NCI-H187 (cell line): ENCODE data around the gene PCNX2.
"Not testable (repeated sequence)": the region's sequence is repeated elsewhere in the genome, so short reads cannot be mapped to it uniquely, and the experiment has no call there.

Experiments
- DNase-seq, 2 experiments: peaks; one replicate each; lab custom pipeline; 2025; lab: John Stamatoyannopoulos, UW

The PCNX2 gene

GRCh38 chr1:233012021-233012420, 283.5 kb downstream of the PCNX2 start:
- no peak for DNase-seq

GRCh38 chr1:233010146-233010545, 285.4 kb downstream of the PCNX2 start:
- no peak for DNase-seq

DNA sequence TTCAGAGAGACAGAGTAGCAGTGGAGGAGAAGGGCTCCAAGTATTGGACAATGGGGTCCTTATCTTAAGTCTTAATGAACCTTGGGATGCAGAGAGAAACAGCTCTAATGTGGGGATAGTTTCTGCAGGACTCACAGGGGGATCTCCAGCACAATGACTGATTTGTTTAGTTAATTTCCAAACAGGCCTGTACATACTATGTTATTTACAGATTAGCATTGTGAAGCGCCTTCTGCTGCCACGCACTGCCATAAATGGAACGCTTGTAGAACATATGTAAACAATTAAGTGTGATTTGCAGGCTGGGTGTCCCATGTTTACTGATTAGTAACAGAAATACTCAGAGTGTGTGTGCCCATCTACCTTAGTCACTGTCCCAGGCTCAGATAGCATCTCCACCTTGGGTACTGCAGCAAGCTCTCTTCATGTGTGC, 289.0 kb downstream of the PCNX2 start:
- DNase-seq, result no peak

DNA sequence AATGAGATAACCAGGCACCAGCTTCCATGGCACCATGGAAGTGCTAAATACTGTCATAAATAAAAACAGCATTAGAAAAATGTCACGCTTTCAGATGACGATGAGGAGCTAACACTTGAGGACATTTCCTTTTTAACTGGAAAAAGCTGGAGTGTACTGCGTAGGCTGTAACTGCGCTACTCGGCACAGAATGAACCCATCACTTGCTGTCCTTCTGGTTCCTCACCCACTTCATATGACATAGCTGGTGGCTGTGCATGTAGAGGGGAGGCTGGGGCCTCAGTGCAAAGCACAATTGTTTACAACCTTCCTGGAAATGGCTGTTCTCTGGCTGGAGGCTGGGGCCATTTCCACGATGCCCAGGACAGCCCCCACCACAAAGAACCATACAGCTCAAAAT, 289.4 kb downstream of the PCNX2 start:
- DNase-seq, result no peak

DNA sequence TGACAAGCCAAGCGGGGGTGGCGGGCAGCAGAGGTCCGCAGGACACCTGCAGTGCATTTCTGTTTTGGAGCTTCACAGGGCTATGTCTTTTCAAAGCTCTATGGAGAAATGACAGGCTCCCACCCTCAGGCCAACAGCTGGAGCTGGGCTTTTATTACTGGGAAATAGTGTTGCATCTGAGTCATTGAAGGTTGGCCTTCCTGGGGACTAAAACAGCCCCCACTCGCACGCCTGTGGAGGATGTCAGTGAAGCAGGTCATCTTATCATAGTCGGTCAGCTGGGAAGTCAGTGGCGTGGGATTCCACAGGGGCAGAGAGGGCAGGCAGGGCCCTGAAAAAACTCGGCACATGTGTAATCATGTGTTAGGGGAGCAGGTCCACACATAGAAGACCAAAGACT, 289.8 kb downstream of the PCNX2 start:
- no peak for DNase-seq

DNA sequence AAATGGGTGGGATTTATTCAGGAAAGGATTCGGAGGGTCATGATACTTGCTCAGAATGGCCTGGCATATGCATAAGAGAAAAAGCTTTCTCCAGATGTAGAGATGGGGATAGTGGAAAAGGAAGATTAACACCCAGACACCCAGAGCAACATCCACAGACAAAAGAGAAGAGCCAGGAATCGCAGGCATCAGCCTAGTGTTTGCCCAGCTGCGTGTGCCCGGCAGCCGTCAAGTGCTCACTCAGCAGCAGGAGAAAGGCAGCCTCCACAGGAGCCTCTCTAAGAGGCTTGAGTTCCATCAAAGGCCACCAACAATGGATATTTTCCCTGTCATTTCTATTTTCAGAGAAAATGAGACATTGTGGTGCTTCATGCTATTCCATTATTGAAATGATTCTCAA, 290.4 kb downstream of the PCNX2 start:
- DNase-seq, result peak; percentile 24 to 41

DNA sequence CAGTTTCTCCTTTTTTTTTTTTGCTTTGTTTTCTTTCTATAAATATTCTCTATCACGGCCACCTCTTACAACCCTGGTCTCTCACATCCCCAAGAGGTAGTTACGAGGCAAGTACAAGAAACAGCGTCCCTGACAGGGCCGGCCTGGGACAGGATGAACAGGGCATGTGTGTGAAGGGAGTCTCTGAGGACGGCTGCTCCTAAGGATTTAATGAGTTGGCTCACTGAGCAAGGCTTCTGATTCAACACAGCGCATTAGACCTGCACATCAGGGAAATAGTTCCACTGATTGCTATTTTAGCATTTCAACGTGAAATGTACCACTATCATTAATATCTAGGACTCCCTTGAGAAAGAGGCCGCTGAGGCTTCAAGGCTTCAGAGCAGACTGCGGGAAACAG, 291.1 kb downstream of the PCNX2 start:
- no peak for DNase-seq

DNA sequence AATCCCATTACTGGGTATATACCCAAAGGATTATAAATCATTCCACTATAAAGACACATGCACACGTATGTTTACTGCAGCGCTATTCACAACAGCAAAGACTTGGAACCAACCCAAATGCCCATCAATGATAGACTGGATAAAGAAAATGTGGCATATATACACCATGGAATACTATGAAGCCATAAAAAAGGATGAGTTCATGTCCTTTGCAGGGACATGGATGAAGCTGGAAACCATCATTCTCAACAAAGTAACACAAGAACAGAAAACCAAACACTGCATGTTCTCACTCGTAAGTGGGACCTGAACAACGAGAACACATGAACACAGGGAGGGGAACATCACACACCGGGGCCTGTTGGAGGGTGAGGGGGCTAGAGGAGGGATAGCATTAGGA, 291.9 kb downstream of the PCNX2 start:
- not testable (repeated sequence) for DNase-seq

DNA sequence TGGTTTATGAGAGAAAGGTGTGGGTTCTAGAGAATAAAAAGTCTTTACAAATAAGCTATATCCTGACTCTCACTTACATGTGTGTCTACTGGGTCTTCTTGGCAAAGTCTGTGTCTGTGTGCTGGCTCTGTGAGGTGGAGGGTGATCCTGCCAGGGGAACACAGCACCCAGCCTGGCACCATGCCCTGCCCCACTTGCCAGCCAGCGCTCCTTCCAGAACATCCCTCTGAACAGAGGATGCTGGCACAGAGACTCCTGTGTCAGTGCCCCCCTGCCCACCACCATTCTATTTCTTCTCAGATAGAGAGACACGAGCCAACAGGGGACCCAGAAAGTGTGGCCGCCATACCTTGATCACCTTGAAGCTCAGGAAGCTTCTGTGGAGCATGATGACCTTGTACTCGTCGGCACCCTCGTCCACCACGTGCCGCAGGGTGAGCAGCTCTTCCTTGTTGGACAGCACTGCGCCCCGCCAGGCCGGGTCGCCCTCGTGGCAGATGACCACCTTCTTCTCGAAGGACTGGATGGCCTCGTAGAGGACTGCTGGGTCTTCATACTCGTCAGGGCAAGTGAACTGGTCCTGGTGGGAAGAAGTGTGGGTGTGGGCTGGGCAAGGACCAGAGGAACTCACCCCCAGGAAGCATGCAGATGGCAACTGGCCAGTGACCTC, 295.4 kb downstream of the PCNX2 start:
- DNase-seq, result no peak

- DNase-seq, result no peak
Observed at GRCh38 chr1:232998646-232999045, 296.9 kb downstream of the PCNX2 start.

- no peak for DNase-seq
Observed at GRCh38 chr1:232998138-232998537, 297.4 kb downstream of the PCNX2 start.

DNA sequence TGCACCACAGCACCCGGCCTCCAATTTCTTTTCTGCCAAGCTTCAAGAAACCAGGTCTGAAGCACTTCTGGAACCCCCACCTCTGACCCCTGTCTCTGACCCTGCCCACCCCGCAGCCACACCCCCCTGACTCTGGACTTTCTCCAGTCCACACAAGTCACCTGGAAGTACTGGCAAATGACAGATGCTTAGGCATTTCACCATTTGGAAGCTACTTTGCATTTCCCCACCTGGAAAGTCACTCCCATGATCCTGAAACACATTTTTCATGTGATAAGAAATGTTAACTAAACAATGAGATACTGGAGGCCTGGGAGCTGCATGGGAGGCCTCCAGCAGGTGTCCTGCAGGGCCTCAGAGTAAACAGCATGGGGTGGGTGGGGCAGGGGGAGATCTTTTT, 299.4 kb downstream of the PCNX2 start:
- DNase-seq, result no peak

- DNase-seq, result no peak
Observed at GRCh38 chr1:232995189-232995588, 300.3 kb downstream of the PCNX2 start.

GRCh38 chr1:232993555-232993954, 302.0 kb downstream of the PCNX2 start:
- no peak for DNase-seq

DNA sequence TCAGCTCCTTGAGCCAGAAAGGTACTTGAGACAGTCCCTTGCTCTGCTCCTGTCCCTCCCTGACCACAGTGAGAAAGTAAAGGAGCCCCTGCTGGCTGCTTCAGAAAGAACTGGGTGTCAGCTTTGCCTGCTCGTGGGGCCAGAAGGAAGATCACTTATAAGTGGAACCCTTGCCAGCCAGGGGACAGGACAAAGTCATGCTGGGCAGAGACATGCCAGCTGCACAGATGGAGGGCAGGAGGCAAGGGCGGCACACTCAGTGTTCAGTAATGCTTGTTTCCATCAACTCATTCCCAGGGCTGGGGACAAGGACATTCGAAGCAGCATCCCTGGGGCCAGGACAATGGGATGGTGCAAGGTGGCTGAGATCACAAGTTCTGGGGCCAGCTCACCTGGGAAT, 303.3 kb downstream of the PCNX2 start:
- no peak for DNase-seq

- no peak for DNase-seq
Observed at GRCh38 chr1:232991238-232991637, 304.3 kb downstream of the PCNX2 start.

GRCh38 chr1:232990176-232991128, 305.1 kb downstream of the PCNX2 start:
- no peak for DNase-seq

DNA sequence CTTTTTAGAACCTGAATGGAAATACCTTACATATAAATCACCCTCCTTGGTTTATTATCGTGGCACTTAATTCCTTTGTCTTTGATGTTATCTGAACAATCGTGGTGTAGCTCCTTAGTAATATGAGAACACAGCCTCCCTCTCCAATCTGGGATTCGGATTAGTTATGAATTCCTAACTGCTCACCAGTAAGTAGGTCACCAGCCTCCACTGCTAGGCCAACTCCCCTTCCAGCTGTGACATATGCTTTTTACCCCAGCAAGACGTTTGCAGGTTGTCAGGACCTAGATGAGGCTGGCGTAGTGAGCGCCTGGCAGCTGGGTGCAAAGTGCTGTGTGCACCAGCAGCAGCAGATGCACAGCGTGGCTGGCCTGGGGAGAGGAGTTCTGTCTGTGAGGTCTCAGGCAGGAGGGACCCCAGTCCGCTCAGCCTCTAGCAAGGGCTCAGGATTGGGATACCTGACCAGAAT, 306.9 kb downstream of the PCNX2 start:
- no peak for DNase-seq

DNA sequence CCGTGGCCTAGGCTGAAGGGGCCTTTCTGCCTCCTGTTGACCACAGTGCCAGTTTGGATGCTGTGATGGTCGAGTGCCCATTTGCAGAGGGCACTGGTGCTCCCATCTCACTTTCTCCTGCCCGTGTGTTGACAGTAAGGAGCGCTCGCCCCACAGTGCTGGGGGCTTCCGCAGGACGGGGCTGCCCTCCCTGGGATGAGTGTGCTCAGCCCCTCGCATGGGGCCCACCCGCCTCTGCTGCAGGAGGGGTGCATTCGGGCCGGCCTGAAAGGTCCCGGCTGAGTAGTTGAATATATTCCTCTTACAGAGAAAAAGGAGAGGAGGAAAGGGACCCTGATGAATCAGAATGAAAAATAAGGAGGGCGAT, 307.8 kb downstream of the PCNX2 start:
- no peak for DNase-seq

- DNase-seq, result no peak
Observed at GRCh38 chr1:232987046-232987773, 308.3 kb downstream of the PCNX2 start.

DNA sequence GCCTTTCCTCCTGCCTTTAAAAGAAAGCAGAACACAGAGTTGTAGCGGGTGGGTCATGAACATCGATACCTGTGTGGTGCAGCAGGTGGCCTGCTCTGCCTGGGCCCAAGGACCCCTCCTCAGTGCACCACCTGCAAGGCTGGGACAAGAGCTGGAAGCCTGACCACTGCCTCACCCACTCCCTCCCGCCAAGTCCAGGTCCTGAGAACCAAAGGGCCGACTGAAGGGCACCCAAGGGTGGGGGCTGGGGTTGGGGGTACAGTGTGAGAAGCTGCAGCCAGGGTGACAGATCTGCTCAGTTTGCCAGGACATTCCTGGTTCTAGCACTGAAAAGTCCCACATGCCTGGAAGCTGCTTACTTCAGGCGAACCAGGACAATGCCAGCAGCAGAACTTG, 309.0 kb downstream of the PCNX2 start:
- DNase-seq, result no peak

- no peak for DNase-seq
Observed at GRCh38 chr1:232985882-232986526, 309.5 kb downstream of the PCNX2 start.
